Left hindlimb (tissue), 1 donor: ENCODE results near the gene HSPBAP1.

Source experiments
- DNase-seq: peaks from one replicate; pipeline ENCODE4 v3.0.0-alpha.2; 2018

Gene HSPBAP1

GRCh38 chr3:122793568-122794416, at the start of gene HSPBAP1:
Gene HSPBAP1, minus strand, starts transcription at chr3:122793831. Its CDS starts 151 bp downstream, at chr3:122793680.
- peak; percentile 93 for DNase-seq

- DNase-seq = no peak
Observed at GRCh38 chr3:122835590-122835989, 42.0 kb upstream of the HSPBAP1 start.

- no peak for DNase-seq
Observed at GRCh38 chr3:122828281-122828680, 34.6 kb upstream of the HSPBAP1 start.

GRCh38 chr3:122826278-122826677, 32.6 kb upstream of the HSPBAP1 start:
- no peak for DNase-seq

- DNase-seq = no peak
Observed at GRCh38 chr3:122825460-122825859, 31.8 kb upstream of the HSPBAP1 start.

GRCh38 chr3:122824465-122825381, 31.1 kb upstream of the HSPBAP1 start:
- no peak for DNase-seq

- DNase-seq = no peak
Observed at GRCh38 chr3:122816587-122816986, 23.0 kb upstream of the HSPBAP1 start.

- DNase-seq = no peak
Observed at GRCh38 chr3:122810734-122811133, 17.1 kb upstream of the HSPBAP1 start.

- no peak for DNase-seq
Observed at GRCh38 chr3:122803977-122804376, 10.3 kb upstream of the HSPBAP1 start.

GRCh38 chr3:122802323-122802722, 8.7 kb upstream of the HSPBAP1 start:
- DNase-seq = no peak

- DNase-seq = no peak
Observed at GRCh38 chr3:122800706-122801237, 7.1 kb upstream of the HSPBAP1 start.

GRCh38 chr3:122800031-122800430, 6.4 kb upstream of the HSPBAP1 start:
- DNase-seq = no peak

- DNase-seq = no peak
Observed at GRCh38 chr3:122799322-122799721, 5.7 kb upstream of the HSPBAP1 start.

- no peak for DNase-seq
Observed at GRCh38 chr3:122797291-122797690, 3.7 kb upstream of the HSPBAP1 start.

GRCh38 chr3:122795674-122796195, 2.1 kb upstream of the HSPBAP1 start:
- no peak for DNase-seq

- DNase-seq = peak; percentile 84
Observed at GRCh38 chr3:122794779-122795673, 1.4 kb upstream of the HSPBAP1 start, which contains the start of gene SLC49A4. Gene SLC49A4, plus strand, starts transcription at chr3:122795069. Its CDS starts 124 bp downstream, at chr3:122795193.

- DNase-seq = no peak
Observed at GRCh38 chr3:122794483-122794778, 800 bp upstream of the HSPBAP1 start.

- no peak for DNase-seq
Observed at GRCh38 chr3:122789585-122790273, 3.9 kb downstream of the HSPBAP1 start.

GRCh38 chr3:122787872-122788271, 5.8 kb downstream of the HSPBAP1 start:
- no peak for DNase-seq

GRCh38 chr3:122786066-122786465, 7.6 kb downstream of the HSPBAP1 start:
- no peak for DNase-seq

GRCh38 chr3:122785231-122785630, 8.4 kb downstream of the HSPBAP1 start:
- DNase-seq = no peak

- DNase-seq = no peak
Observed at GRCh38 chr3:122784436-122784835, 9.2 kb downstream of the HSPBAP1 start.
